Muscle layer of colon (tissue), 2 donors: ENCODE measurements around the gene ST3GAL3.

Source experiments
- H3K27ac ChIP-seq: one replicate; pipeline ENCODE4 v1.7.0; 2013; ENCODE audit warnings: low read depth, mild to moderate bottlenecking, low read length, moderate library complexity
- H3K27me3 ChIP-seq, 2 donors: one replicate each; pipeline ENCODE4 v1.7.0; 2013; ENCODE audit warnings: low read length in 2 of 2, mild to moderate bottlenecking in 2 of 2; ENCODE audit not compliant: insufficient read depth in 2 of 2, control insufficient read depth in 1 of 2
- H3K36me3 ChIP-seq: one replicate; pipeline ENCODE4 v1.7.0; 2013; ENCODE audit warnings: mild to moderate bottlenecking, low read length; ENCODE audit not compliant: insufficient read depth
- H3K4me1 ChIP-seq: one replicate; pipeline ENCODE4 v1.7.0; 2013; ENCODE audit warnings: mild to moderate bottlenecking, low read length; ENCODE audit not compliant: insufficient read depth
- H3K4me3 ChIP-seq, 2 donors: one replicate each; pipeline ENCODE4 v1.7.0; 2013; ENCODE audit warnings: low read length in 2 of 2, low read depth in 1 of 2, mild to moderate bottlenecking in 1 of 2, moderate library complexity in 1 of 2
- H3K9ac ChIP-seq: one replicate; pipeline ENCODE4 v1.7.0; 2013; ENCODE audit warnings: low read length
- H3K9me3 ChIP-seq: one replicate; pipeline ENCODE4 v1.7.0; 2013; ENCODE audit warnings: mild to moderate bottlenecking, low read length
- donor health status: abdominal sarcoma.
- donor health status: Adenocarcinoma of cecum.

Gene ST3GAL3, protein sequence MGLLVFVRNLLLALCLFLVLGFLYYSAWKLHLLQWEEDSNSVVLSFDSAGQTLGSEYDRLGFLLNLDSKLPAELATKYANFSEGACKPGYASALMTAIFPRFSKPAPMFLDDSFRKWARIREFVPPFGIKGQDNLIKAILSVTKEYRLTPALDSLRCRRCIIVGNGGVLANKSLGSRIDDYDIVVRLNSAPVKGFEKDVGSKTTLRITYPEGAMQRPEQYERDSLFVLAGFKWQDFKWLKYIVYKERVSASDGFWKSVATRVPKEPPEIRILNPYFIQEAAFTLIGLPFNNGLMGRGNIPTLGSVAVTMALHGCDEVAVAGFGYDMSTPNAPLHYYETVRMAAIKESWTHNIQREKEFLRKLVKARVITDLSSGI

DNA sequence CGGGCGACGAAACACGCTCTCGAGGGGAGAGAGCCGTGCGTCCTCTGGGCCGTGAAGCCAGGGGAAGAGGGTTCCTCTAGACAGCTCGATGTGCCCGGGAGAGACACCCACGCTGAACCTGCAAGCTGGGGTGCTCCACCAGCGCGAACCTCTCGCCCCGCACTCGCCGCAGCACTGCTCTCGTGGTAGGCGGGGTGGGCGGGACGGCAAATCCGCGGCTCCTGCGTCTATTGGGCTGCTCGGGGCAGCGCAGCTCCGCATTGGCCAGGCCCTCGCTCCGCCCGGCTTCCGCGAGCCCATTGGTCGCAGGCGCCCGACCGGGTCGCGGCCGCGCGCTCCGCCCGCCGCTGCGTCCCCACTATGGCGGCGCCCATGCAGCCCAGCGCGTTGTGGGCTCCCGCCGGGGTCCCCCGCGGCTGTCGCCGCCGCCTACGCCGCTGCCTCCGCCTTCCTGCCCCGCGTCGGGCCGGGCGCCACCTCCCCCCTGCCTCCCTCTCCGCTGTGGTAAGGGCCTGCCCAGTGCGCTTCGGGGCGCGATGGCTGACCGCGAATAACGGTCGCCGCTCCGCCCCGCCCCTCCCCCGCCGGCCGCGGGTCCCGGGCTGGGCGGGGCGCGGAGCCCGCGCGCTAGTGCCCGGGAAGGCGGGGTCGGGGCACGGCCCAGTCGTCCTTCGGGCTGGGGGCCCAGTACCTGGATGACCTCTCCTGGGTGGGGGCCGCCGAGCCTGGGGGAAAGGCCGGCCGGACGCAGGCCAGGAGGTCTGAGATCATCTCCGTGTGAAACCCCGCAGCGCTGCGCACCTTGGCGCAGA lies at the start of gene ST3GAL3:
TSS of gene ST3GAL3 (plus strand) at position 347 of the 812 bp plus-strand sequence. CDS start 28,727 bp downstream, outside the sequence.
- Histone ChIP-seq H3K9me3 (no peaks in the 10 kb centered on the region), H3K27me3 (no peaks in the 10 kb centered on the region)

DNA sequence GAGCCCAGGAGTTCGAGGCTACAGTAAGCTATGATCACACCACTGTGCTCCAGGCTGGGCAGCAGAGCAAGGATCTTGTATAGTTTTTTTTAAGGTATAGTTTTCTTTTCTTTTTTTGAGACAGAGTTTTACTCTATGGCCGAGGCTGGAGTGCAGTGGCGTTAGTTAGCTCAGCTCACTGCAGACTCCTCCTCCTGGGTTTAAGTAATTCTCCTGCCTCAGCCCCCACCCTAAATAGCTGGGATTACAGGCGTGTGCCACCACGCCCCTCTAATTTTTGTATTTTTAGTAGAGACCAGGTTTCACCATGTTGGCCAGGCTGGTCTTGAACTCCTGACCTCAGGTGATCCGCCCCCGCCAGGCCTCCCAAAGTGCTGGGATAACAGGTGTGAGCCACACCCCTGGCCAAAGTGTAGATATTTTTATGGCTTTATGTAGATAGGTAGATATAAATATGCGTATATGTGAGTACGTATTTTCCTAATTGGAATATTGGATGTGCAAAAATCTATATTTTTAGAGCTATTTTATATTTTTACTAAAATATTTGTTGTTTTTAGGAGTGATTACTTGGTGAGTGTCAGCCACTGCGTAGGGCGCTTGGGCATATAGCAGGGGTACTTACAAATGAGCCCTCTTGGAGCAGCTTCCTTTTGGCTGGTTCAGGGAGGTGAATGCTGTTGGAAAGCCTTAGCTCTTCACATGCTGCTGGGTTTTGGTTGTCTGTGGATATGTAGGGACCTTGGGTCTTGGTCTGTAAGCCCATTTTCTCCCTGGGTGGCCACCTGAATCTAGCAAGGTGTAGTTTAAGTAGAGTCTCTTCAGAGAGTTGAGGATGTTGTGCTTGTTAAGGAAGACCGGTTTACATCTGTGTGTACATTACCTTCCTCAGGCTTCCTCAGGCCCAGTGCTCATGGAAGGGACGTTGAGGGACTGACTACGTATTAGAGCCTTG lies 47.8 kb upstream of the ST3GAL3 start:
- Histone ChIP-seq H3K27me3 (no peaks in the 10 kb centered on the region), H3K4me3 (no peak overlapping the region), H3K9me3 (no peaks in the 10 kb centered on the region), H3K4me1 (no peaks in the 10 kb centered on the region), H3K27ac (no peak overlapping the region), H3K9ac (no peak overlapping the region), H3K36me3 (peaks cover 62% of the 10 kb centered on the region)

More for the DNA sequence above, at the start of gene ST3GAL3:
- H3K4me1 ChIP-seq, result peaks cover 30% of the 10 kb centered on the region
- H3K4me3 ChIP-seq, result peak within 1 kb of the TSS; percentile 62 to 71
- peaks cover 23% of the 10 kb centered on the region for H3K36me3 ChIP-seq
- peak within 1 kb of the TSS; percentile 47 for H3K9ac ChIP-seq
- H3K27ac ChIP-seq, result peak within 1 kb of the TSS; percentile 72

DNA sequence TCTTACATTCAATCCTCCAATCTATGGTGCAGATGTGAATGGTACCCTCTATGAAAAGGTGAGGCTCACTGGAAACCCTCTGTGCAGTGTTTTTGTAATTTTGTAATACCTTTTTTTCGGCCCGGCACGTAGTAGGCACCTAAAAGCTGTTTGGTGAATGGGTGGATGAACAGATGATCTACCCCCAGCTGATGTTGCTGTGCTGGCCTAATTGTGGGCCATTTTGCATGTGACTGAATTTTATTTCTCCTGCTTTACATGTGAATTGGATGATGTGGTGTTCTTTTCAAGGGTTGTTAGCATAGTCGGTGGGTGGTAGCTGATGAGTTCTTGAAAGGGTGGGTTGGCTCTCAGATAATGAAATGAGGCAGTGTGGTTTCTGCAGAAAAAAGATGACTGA lies 47.0 kb upstream of the ST3GAL3 start:
- Histone ChIP-seq H3K36me3 (peaks cover 64% of the 10 kb centered on the region), H3K4me3 (no peak overlapping the region), H3K4me1 (no peaks in the 10 kb centered on the region), H3K27me3 (no peaks in the 10 kb centered on the region), H3K27ac (no peak overlapping the region), H3K9ac (no peak overlapping the region), H3K9me3 (no peaks in the 10 kb centered on the region)

DNA sequence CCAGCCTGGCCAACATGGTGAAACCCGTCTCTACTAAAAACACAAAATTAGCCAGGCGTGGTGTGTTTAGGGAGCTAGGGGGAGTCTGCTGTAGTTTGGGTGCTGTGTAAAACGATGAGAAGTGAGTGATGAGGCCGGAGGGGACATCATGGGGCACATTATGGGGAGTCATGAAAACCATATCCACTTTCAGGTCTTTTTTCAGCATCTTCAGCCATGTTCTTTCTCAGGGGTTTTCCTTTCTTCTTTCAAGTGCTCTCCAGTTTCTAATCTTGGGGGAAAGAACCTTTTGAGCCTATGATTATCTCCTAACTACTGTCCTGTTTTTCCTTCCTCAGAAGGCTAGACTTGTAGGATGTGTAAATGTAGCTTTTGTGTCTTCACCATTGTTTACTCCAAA lies 43.0 kb upstream of the ST3GAL3 start:
- H3K36me3 ChIP-seq, result peaks cover 91% of the 10 kb centered on the region
- H3K9me3 ChIP-seq, result no peaks in the 10 kb centered on the region
- no peak overlapping the region for H3K27ac ChIP-seq
- no peaks in the 10 kb centered on the region for H3K4me1 ChIP-seq
- no peak overlapping the region for H3K9ac ChIP-seq
- no peaks in the 10 kb centered on the region for H3K27me3 ChIP-seq
- H3K4me3 ChIP-seq, result no peak overlapping the region

DNA sequence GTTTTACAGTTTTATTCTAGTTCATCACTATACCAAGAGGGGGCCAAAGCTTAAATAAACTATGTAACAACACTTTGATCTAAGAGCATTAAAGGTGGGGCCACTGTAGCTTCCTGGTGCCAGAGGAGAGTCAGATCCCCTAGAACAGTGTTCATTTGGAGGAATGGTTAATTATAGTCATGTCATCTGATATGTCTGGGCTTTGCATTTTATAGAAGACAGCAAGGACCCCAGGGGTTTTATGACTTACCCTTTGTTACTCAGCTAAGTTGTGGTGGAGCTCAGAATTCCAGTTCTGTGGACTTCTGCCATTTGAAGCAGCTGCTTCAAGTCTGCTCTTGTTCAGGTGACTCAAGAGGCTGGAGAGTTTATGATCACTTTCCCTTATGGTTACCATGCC lies 40.7 kb upstream of the ST3GAL3 start:
- Histone ChIP-seq H3K9me3 (no peaks in the 10 kb centered on the region), H3K27me3 (no peaks in the 10 kb centered on the region), H3K4me1 (no peaks in the 10 kb centered on the region), H3K27ac (no peak overlapping the region), H3K9ac (no peak overlapping the region), H3K36me3 (peaks cover 88% of the 10 kb centered on the region), H3K4me3 (no peak overlapping the region)

DNA sequence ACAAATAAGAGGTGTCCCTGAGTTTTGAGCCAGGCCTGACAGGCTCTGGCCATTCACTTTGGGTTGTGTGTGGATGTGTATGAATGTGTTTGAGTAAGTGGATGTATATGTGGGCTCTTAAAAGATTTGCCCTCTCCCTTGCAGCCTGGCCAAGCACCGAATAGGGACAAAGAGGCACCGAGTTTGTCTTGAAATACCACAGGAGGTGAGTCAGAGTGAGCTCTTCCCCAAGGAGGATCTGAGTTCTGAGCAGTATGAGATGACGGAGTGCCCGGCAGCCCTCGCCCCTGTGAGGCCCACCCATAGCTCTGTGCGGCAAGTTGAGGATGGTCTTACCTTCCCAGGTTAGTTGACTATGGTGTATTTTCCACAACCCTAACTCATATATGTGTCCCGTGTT lies 38.4 kb upstream of the ST3GAL3 start:
- no peaks in the 10 kb centered on the region for H3K27me3 ChIP-seq
- H3K4me3 ChIP-seq, result no peak overlapping the region
- H3K4me1 ChIP-seq, result no peaks in the 10 kb centered on the region
- H3K9ac ChIP-seq, result no peak overlapping the region
- H3K27ac ChIP-seq, result no peak overlapping the region
- no peaks in the 10 kb centered on the region for H3K9me3 ChIP-seq
- peaks cover 79% of the 10 kb centered on the region for H3K36me3 ChIP-seq

DNA sequence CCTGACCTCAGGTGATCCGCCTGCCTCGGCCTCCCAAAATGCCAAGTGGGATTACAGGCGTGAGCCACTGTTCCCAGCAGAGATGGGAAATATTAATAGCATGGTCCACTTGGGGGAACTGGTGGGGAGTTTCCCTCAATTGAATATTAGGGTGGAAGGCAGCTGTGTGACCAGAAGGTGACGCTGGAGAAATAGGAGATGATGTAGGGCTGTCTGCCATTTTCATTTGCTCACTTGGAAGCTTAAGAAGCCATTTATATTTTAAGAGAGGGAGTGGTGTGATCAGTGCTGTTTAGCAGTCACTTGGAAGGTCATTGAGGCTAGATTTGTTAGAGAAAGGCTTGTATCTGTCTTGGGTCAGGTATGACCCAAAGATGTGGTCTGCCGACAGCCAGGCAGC lies 37.5 kb upstream of the ST3GAL3 start:
- H3K36me3 ChIP-seq, result peaks cover 77% of the 10 kb centered on the region
- H3K9me3 ChIP-seq, result no peaks in the 10 kb centered on the region
- no peaks in the 10 kb centered on the region for H3K4me1 ChIP-seq
- no peaks in the 10 kb centered on the region for H3K27me3 ChIP-seq
- no peak overlapping the region for H3K4me3 ChIP-seq
- no peak overlapping the region for H3K9ac ChIP-seq
- H3K27ac ChIP-seq, result no peak overlapping the region

DNA sequence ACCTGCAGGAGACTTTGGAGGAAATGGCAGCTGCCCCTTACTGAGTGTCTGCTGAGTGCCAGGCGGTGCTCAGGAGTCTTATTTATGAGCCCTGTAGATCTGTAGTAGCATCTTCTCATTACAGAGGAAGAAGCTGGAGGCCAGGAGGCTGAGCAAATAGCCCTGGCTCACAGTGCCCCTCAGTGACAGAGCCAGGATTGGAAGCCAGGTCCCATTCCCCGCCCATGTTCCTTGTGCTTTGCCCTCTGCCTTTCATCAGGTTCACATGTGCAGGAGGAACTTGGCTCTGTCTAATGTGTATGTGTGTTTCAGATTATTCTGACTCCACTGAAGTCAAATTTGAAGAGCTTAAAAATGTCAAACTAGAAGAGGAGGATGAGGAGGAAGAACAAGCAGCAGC lies 36.1 kb upstream of the ST3GAL3 start:
- H3K9ac ChIP-seq, result no peak overlapping the region
- no peak overlapping the region for H3K27ac ChIP-seq
- H3K27me3 ChIP-seq, result no peaks in the 10 kb centered on the region
- no peaks in the 10 kb centered on the region for H3K9me3 ChIP-seq
- peaks cover 69% of the 10 kb centered on the region for H3K36me3 ChIP-seq
- H3K4me3 ChIP-seq, result no peak overlapping the region
- H3K4me1 ChIP-seq, result no peaks in the 10 kb centered on the region

DNA sequence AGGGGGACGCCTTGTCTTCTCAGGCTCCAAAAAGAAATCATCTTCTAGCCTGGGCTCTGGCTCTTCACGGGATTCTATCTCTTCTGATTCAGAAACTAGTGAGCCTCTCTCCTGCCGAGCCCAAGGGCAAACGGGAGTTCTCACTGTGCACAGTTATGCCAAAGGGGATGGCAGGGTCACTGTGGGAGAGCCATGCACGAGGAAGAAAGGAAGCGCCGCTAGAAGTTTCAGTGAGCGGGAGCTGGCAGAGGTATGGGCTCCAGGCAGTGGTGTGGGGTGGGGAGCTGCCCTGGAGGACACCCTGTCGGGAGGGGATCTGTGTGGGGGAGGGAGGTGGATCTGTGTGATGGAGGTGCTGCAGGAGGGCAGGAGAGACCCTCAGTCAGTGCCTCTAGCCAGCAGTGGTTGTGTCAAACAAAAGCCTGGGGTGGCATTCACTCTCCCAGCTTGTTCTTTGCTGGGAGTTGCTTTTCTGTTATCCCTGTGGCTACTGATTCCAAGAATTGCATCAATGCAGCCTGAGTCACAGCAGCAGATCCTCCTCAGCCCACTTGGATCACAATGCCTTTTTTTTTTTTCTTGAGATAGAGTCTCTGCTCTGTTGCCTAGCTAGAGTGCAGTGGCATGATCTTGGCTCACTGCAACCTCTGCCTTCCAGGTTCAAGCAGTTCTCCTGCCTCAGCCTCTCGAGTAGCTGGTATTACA lies 35.6 kb upstream of the ST3GAL3 start:
- Histone ChIP-seq H3K9ac (no peak overlapping the region), H3K4me3 (no peak overlapping the region), H3K9me3 (no peaks in the 10 kb centered on the region), H3K36me3 (peaks cover 64% of the 10 kb centered on the region), H3K4me1 (no peaks in the 10 kb centered on the region), H3K27ac (no peak overlapping the region), H3K27me3 (no peaks in the 10 kb centered on the region)

DNA sequence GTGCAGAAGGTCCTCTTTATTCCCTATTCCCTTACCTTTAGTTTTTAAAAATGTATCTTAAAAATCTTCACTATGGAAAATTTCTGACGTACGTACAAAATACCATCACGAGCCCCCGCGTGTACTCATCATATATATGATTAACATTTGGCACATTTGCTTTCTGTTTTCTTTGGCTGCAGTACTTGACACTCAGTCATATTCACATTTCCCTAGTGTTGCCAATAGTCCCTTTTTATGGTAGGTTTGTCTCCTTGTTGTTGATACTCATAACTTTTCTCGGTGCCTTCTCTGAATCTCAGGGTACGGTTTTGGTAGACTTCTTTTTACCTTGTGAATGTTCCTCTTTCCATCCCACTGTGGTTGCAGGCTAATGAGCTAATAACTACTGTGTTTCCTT lies 34.1 kb upstream of the ST3GAL3 start:
- no peaks in the 10 kb centered on the region for H3K4me1 ChIP-seq
- no peaks in the 10 kb centered on the region for H3K9me3 ChIP-seq
- no peak overlapping the region for H3K9ac ChIP-seq
- H3K27ac ChIP-seq, result no peak overlapping the region
- H3K4me3 ChIP-seq, result no peak overlapping the region
- H3K27me3 ChIP-seq, result no peaks in the 10 kb centered on the region
- H3K36me3 ChIP-seq, result peaks cover 54% of the 10 kb centered on the region
